ENCODE measurements around the gene TRERF1.

TRERF1 gene

DNA sequence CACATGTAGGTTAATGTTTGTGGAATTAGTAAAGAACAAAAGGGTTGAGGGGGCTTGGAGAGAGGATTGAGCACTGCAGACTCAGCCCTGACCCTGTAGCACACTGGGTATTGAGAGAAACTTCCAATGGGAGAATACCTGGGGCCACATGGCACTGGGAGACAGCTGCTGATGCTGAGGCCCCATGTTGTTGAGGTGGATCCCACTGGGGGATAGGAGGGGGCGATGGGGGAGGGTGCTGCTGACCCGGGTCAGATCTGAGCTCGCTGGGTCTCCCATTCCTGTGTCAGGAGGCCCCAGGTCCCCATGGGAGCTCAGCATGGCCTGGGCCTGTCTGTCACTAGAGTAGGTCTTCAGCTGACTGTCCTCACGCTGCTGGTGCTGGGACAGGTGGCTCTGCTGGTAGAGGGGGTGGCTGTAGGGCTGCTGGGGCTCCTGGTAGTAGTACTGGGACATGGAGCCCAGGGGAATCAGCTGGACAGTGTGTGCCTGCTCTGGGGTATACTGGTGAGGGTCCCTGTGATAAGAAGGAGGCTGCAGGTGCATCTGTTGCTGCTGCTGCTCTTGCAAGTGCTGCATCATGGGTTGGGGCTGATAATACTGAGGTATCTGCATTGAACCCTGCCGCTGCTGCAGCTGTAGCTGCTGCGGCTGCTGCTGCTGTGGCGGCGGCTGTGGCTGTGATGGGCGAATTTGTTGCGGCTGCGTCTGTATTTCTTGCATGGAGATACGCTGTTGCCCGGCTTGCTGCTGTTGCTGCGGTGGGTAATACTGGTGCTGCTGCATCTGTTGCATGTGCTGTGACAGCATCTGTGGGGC, 183.5 kb downstream of the TRERF1 start:
- no peak for DNase-seq

GRCh38 chr6:42266538-42266937, 185.2 kb downstream of the TRERF1 start:
- no peak for DNase-seq

- DNase-seq: no peak
These were observed 186.8 kb downstream of the TRERF1 start for GRCh38 chr6:42264852-42265390.

DNA sequence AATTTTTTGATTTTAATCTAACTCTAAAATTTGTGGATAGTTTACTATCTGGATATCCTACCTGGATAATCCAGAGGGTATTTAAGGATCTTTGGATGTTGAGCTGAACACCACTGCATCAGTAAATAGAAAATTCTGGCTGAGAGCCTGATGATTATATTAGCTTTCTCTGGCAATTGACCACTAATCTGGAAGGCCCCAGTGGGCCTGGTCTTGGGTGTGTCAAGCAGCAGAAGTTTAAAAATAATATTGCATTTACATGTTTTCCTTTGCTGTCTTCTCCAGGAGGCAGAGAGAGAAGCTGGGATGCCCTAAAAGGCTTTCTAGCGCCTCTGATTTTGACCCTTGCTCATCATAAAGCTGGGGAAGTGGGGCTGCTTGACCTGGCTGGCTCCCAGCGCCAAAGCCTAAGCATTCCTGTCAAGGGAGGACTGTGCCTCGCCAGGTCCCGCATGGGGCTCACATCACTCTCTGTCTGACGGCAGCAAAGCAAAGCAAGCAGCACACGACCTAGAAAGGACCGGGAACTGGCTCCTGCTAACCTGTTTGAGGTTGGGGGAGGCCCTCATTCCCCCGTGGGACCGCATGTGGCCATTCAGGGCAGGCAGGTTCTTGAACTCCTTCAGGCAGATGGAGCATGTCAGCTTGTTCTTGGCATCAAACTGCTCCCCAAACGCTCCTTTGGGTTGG, 187.4 kb downstream of the TRERF1 start:
- no peak for DNase-seq

DNA sequence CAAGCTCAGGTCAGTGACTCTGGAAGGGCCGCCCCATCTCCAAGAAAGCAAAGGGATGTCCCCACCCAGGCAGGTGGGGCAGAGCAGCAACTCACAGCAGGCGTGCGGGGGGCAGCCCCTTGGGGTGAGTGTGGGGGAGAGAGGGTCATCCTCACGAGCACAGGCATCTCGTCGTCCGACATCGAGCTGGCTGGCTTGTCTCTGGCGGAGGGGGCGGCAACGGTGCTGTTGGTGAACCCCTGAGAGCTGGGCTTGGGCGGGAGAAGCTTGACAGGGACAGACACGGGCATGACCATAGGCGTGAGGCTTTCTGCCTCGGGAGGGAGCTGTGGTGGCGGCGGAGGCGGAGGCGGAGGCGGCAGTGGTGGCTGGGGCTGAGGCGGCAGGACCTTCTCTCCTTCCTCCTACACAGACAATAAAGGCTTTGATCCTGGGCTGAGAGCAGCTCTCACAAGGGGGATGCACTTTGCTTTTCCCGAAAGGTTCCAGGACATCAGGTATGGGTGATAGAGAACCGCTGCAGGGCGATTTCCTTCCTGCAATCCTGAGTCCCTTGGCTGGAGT, 188.5 kb downstream of the TRERF1 start:
- DNase-seq: no peak

GRCh38 chr6:42260972-42261371, 190.8 kb downstream of the TRERF1 start:
- DNase-seq: peak; percentile 47

- peak; percentile 31 for DNase-seq
These were observed 191.3 kb downstream of the TRERF1 start for GRCh38 chr6:42260396-42260888.

GRCh38 chr6:42259841-42260395, 191.8 kb downstream of the TRERF1 start:
- no peak for DNase-seq

DNA sequence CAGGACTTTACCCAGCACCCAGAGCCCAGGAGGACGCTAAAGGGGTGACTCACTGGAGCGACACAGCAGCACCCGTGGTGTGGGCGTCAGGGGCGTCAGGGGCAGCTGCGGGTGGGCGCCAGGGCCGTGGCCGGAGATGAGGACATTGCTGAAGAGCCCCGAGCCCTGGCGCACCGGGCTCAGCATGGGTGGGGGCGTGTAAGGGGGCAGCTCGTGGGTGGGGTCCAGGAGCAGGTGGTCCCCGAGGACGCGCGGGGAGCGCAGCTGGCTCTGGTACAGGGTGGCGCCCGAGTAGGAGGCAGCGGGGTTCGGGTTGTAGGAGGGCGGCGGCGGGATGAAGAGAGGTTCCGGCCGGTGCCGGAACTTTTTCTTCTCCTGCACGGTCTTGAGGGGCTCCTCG, 192.4 kb downstream of the TRERF1 start:
- no peak for DNase-seq

GRCh38 chr6:42257614-42258013, 194.1 kb downstream of the TRERF1 start:
- no peak for DNase-seq

GRCh38 chr6:42257063-42257462, 194.7 kb downstream of the TRERF1 start:
- no peak for DNase-seq

- no peak for DNase-seq
These were observed 196.7 kb downstream of the TRERF1 start for GRCh38 chr6:42255050-42255449.

DNA sequence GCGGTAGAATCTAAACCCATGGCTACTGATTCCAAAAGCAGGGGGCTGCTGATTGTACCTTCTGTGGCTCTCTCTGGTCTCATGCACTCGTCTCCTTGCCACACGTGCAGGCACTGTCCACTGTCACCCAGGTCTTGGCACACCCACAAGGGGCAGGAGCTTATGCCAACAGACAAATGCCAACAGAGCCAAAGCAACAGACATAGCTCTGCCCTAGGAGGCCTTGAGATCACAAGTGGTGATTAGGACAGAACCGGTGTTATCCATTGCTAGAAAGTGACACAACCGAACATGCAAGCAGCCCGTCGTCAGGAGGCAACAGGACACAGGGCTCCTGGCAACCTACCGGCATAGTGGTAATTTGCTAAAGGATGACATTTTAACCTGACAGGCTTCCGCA, 197.2 kb downstream of the TRERF1 start:
- DNase-seq: no peak

DNA sequence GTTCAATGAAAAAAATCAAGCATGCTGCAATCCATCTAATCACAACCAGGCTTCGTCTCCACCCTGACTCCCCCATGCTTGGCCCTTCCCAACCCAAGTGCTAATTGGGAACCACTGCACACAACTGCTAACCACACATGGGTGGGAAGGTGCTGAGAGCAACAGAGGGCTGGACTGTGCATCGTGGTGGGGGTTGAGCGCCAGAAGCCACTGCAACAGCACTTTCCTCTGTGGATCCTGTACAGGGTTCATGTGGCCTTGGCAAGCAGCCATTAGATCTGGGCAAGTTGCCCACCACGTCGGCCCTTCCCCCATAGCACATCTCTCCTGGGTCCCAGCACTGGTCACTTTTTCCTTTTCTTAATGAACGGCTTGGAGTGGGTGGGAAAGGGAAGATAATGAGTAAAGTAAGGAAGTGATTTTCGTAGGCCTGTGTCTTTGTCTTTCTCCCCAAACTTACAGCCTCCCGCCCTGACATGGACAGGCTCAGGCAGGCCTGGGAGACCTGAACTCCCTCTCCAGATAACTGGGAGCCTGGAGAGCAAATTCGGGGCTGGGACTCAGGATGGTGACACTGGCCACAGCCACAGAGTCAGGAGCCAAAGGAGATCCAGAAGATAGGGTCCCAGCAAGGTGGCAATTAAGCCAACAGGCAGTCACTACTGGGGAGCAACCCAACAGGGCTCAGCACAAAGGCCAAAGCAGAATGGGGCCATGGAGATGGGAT, 199.7 kb downstream of the TRERF1 start:
- peak; percentile 59 for DNase-seq

DNA sequence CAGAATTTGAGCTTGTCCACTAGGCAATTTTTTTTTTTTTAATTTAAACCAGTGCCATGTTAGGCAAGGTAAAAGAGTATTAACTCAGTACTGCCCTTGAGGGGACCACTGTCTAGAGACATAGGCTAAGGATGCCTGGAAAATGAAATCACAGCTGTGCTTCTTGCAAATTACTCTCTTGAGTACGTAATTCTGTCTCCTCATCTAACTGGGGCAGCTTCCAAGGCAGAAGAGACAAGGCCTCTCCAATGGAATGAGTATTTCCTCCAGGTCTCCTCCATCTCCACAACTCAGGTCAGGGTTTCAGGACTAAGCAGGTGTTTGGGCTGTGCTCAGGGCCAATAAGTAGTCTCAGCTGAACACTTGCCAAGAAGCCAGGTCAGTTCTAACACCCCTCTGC, 200.2 kb downstream of the TRERF1 start:
- no peak for DNase-seq

DNA sequence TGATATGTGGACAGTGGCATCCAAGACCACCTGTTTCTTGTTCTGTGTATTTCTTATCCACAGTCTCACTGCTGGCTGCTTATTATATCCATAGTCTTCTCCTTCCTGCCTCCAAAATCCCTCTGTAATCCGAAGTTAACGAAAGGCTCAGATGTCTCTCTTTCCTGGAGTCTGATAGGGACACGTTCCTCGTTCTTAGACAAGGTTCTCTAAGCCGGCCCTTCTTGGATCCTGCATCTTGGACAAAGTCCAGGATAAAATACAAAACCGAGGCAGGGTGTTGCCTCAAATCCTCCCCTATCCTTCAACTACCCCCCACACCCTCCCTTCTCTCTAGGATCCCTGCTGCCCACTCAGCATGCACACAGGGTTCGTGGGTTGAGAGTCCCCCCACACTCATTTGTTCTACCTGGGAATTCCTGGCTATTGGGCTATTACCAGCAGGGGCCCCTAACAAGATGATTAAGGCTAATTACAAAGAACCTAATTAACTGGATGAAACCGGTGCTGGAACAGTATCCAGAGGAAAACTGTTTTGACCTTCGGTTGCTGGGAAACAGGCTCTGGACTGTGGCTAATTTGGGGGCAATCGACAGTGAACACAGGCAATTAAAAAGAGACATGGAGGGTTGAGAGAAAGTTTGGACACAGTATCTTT, 201.3 kb downstream of the TRERF1 start:
- DNase-seq: no peak

DNA sequence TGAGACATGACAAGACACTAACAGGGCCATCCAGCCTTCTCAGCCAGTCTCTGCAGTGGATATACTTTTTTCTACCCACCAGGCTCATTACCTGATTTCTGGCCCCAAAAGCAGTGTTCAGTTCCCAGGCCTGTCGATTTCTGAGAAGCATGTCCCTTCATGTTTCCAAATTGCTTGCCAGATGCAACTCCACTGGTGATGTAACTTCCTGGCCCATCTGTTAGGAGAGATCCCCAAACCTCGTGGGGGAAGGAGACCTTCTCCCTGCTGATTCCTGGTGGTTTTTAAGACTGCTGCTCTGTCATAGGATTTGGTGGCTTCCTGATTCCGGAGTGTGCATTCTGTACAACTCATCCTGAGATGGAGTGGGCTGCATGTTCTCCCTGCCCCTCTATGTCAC, 202.4 kb downstream of the TRERF1 start:
- DNase-seq: no peak

GRCh38 chr6:42243046-42243445, 208.7 kb downstream of the TRERF1 start:
- no peak for DNase-seq

- no peak for DNase-seq
These were observed 209.8 kb downstream of the TRERF1 start for GRCh38 chr6:42241915-42242314.

GRCh38 chr6:42239736-42240375, 211.9 kb downstream of the TRERF1 start:
- no peak for DNase-seq

DNA sequence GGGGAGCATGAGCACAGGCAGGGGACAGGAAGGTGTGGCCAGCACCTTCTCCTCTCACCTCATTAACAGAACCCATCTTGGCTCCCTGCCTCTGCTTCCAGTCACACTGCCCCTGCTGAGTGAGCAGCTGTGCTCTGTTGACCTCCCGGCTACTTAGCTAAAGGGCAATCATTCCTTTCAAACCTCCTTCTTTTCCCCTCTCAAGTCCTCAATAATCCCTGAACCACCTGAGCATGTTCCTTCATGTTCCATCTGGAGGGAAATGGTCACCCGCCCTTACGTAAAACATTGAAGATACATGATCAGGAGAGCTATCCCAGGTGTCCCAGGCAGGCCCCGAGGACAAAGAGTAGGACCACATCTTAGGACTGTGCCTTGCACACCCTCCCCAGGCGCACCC, 212.4 kb downstream of the TRERF1 start:
- DNase-seq: no peak

GRCh38 chr6:42237857-42238256, 213.9 kb downstream of the TRERF1 start:
- no peak for DNase-seq
